Glutamatergic neuron (in vitro differentiated cells): ENCODE measurements around the gene SRGAP2C. TPM values are rescaled to one million over a fixed set of nuclear protein-coding genes. Genes with fewer than 3 reads are reported as not detected.
"Not testable (repeated sequence)": the region's sequence is repeated elsewhere in the genome, so short reads cannot be mapped to it uniquely, and the experiment has no call there.

ENCODE experiments used
- DNase-seq: peaks from one replicate; pipeline ENCODE4 v3.0.0; 2022
- H3K27ac Mint-ChIP-seq: one replicate; pipeline ENCODE4 v1.8.0; 2020; ENCODE audit warnings: mild to moderate bottlenecking, mixed read lengths, inconsistent platforms; ENCODE audit not compliant: unreplicated experiment
- H3K27me3 Mint-ChIP-seq: one replicate; pipeline ENCODE4 v1.8.0; 2020; ENCODE audit warnings: mild to moderate bottlenecking, moderate library complexity, mixed read lengths, inconsistent platforms; ENCODE audit not compliant: unreplicated experiment
- H3K36me3 Mint-ChIP-seq: one replicate; pipeline ENCODE4 v1.8.0; 2020; ENCODE audit warnings: mild to moderate bottlenecking, mixed read lengths, inconsistent platforms; ENCODE audit not compliant: unreplicated experiment
- H3K4me1 Mint-ChIP-seq: one replicate; pipeline ENCODE4 v1.8.0; 2020; ENCODE audit warnings: mild to moderate bottlenecking, low read depth, mixed read lengths, inconsistent platforms; ENCODE audit not compliant: unreplicated experiment
- H3K4me3 Mint-ChIP-seq: one replicate; pipeline ENCODE4 v1.8.0; 2020; ENCODE audit warnings: mild to moderate bottlenecking, mixed read lengths, inconsistent platforms; ENCODE audit not compliant: unreplicated experiment
- H3K9me3 Mint-ChIP-seq: one replicate; pipeline ENCODE4 v1.8.0; 2020; ENCODE audit warnings: mild to moderate bottlenecking, moderate library complexity, mixed read lengths, inconsistent platforms; ENCODE audit not compliant: unreplicated experiment
- total RNA-seq: library from RNA; stranded (reverse); fragmentation: NEBNext Ultra II Directional; extraction: Animal tissue kit (Norgen Biotek cat#: 25700); gene quantifications from one replicate; pipeline ENCODE4 v1.2.1, GENCODE V29; 2021; ENCODE audit not compliant: unreplicated experiment

Gene SRGAP2C
- total RNA-seq, 1 donor from 2014 or later: 16.5 TPM

GRCh38 chr1:121252656-121253055 lies 67.9 kb downstream of the SRGAP2C start:
- DNase-seq, H3K27ac Mint-ChIP-seq, H3K4me1 Mint-ChIP-seq, H3K4me3 Mint-ChIP-seq, H3K9me3 Mint-ChIP-seq, H3K27me3 Mint-ChIP-seq, H3K36me3 Mint-ChIP-seq: not testable (repeated sequence)

- H3K27ac Mint-ChIP-seq, H3K4me1 Mint-ChIP-seq, H3K9me3 Mint-ChIP-seq, DNase-seq, H3K36me3 Mint-ChIP-seq, H3K4me3 Mint-ChIP-seq, H3K27me3 Mint-ChIP-seq: not testable (repeated sequence)
Observed at GRCh38 chr1:121254618-121255017, 69.8 kb downstream of the SRGAP2C start.

GRCh38 chr1:121257632-121258031 lies 72.9 kb downstream of the SRGAP2C start:
- H3K4me3 Mint-ChIP-seq, H3K9me3 Mint-ChIP-seq, H3K4me1 Mint-ChIP-seq, H3K27ac Mint-ChIP-seq, H3K36me3 Mint-ChIP-seq, DNase-seq, H3K27me3 Mint-ChIP-seq: not testable (repeated sequence)

GRCh38 chr1:121258134-121258533 lies 73.4 kb downstream of the SRGAP2C start:
- not testable (repeated sequence) for H3K27me3 Mint-ChIP-seq, DNase-seq, H3K4me3 Mint-ChIP-seq, H3K36me3 Mint-ChIP-seq, H3K4me1 Mint-ChIP-seq, H3K27ac Mint-ChIP-seq, H3K9me3 Mint-ChIP-seq

- H3K27ac Mint-ChIP-seq, H3K27me3 Mint-ChIP-seq, H3K36me3 Mint-ChIP-seq, DNase-seq, H3K4me1 Mint-ChIP-seq, H3K4me3 Mint-ChIP-seq, H3K9me3 Mint-ChIP-seq: not testable (repeated sequence)
Observed at GRCh38 chr1:121260205-121260604, 75.4 kb downstream of the SRGAP2C start.

GRCh38 chr1:121262163-121262562 lies 77.4 kb downstream of the SRGAP2C start:
- not testable (repeated sequence) for DNase-seq, H3K27ac Mint-ChIP-seq

GRCh38 chr1:121263789-121264244 lies 79.0 kb downstream of the SRGAP2C start:
- not testable (repeated sequence) for DNase-seq, H3K36me3 Mint-ChIP-seq, H3K27ac Mint-ChIP-seq, H3K27me3 Mint-ChIP-seq, H3K9me3 Mint-ChIP-seq, H3K4me1 Mint-ChIP-seq, H3K4me3 Mint-ChIP-seq

More at GRCh38 chr1:121262163-121262562, 77.4 kb downstream of the SRGAP2C start:
- not testable (repeated sequence) for H3K4me1 Mint-ChIP-seq, H3K27me3 Mint-ChIP-seq, H3K9me3 Mint-ChIP-seq, H3K4me3 Mint-ChIP-seq, H3K36me3 Mint-ChIP-seq

GRCh38 chr1:121267072-121267471 lies 82.3 kb downstream of the SRGAP2C start:
- not testable (repeated sequence) for DNase-seq, H3K27me3 Mint-ChIP-seq, H3K4me3 Mint-ChIP-seq, H3K27ac Mint-ChIP-seq, H3K9me3 Mint-ChIP-seq, H3K4me1 Mint-ChIP-seq, H3K36me3 Mint-ChIP-seq

GRCh38 chr1:121269309-121269708 lies 84.5 kb downstream of the SRGAP2C start:
- not testable (repeated sequence) for H3K4me3 Mint-ChIP-seq, H3K9me3 Mint-ChIP-seq, H3K27ac Mint-ChIP-seq, DNase-seq, H3K27me3 Mint-ChIP-seq, H3K36me3 Mint-ChIP-seq, H3K4me1 Mint-ChIP-seq

GRCh38 chr1:121269973-121270372 lies 85.2 kb downstream of the SRGAP2C start:
- not testable (repeated sequence) for H3K9me3 Mint-ChIP-seq, H3K27ac Mint-ChIP-seq, H3K27me3 Mint-ChIP-seq, H3K4me3 Mint-ChIP-seq, DNase-seq, H3K36me3 Mint-ChIP-seq, H3K4me1 Mint-ChIP-seq

- not testable (repeated sequence) for H3K27ac Mint-ChIP-seq
Observed at GRCh38 chr1:121271143-121271715, 86.5 kb downstream of the SRGAP2C start.

GRCh38 chr1:121275435-121275834 lies 90.7 kb downstream of the SRGAP2C start:
- DNase-seq, H3K9me3 Mint-ChIP-seq, H3K27ac Mint-ChIP-seq, H3K27me3 Mint-ChIP-seq, H3K4me3 Mint-ChIP-seq, H3K36me3 Mint-ChIP-seq, H3K4me1 Mint-ChIP-seq: not testable (repeated sequence)

More at GRCh38 chr1:121271143-121271715, 86.5 kb downstream of the SRGAP2C start:
- H3K4me3 Mint-ChIP-seq, DNase-seq, H3K9me3 Mint-ChIP-seq, H3K4me1 Mint-ChIP-seq, H3K36me3 Mint-ChIP-seq, H3K27me3 Mint-ChIP-seq: not testable (repeated sequence)

GRCh38 chr1:121278202-121278601 lies 93.4 kb downstream of the SRGAP2C start:
- DNase-seq, H3K4me1 Mint-ChIP-seq, H3K36me3 Mint-ChIP-seq, H3K27ac Mint-ChIP-seq, H3K4me3 Mint-ChIP-seq, H3K27me3 Mint-ChIP-seq, H3K9me3 Mint-ChIP-seq: not testable (repeated sequence)
